Heart left ventricle (tissue), 16 donors: Measurements from ENCODE around the gene TBC1D4. TPM values are rescaled to one million over a fixed set of nuclear protein-coding genes. Genes with fewer than 3 reads are reported as not detected.

ENCODE experiments used
- ATAC-seq, 4 donors: fragments of 200-7000 bp; cut with Tn5 transposase; one replicate each; pipeline ENCODE4 v1.9.1; 2020 to 2022; ENCODE audit warnings: moderate library complexity in 4 of 4, mild to moderate bottlenecking in 3 of 4, moderate number of reproducible peaks in 1 of 4
- DNase-seq, 5 donors: peaks; one replicate each; pipeline ENCODE4 v3.0.0-alpha.2; 2020
- H3K27ac ChIP-seq, 12 donors: fragments of 200-600 bp; sonication (generic) in 4 of 12; one replicate each; pipeline versions ENCODE4 v1.5.0 to v1.8.0; 2016 to 2022; ENCODE audit warnings: mild to moderate bottlenecking in 2 of 12
- H3K27me3 ChIP-seq, 9 donors: fragments of 200-600 bp; sonication (generic) in 2 of 9; one replicate each; pipeline versions ENCODE4 v1.5.1 to v1.8.0; 2016 to 2022; ENCODE audit warnings: mild to moderate bottlenecking in 3 of 9
- H3K36me3 ChIP-seq, 9 donors: fragments of 200-600 bp; sonication (generic) in 2 of 9; one replicate each; pipeline versions ENCODE4 v1.5.0 to v1.8.0; 2018 to 2022; ENCODE audit warnings: mild to moderate bottlenecking in 2 of 9
- H3K4me1 ChIP-seq, 12 donors: fragments of 200-600 bp; sonication (generic) in 4 of 12; one replicate each; pipeline versions ENCODE4 v1.5.0 to v1.8.0; 2016 to 2022; ENCODE audit warnings: mild to moderate bottlenecking in 3 of 12
- H3K4me3 ChIP-seq, 12 donors: fragments of 200-600 bp; sonication (generic) in 4 of 12; one replicate each; pipeline versions ENCODE4 v1.5.0 to v1.8.0; 2017 to 2022; ENCODE audit warnings: mild to moderate bottlenecking in 9 of 12, moderate library complexity in 4 of 12
- H3K9me3 ChIP-seq, 12 donors: fragments of 200-600 bp; sonication (generic) in 4 of 12; one replicate each; pipeline versions ENCODE4 v1.5.0 to v1.8.0; 2016 to 2022; ENCODE audit warnings: mild to moderate bottlenecking in 1 of 12
- POLR2A ChIP-seq, 2 donors: fragments of 450-650 bp; IDR thresholded peaks; one replicate each; pipeline ENCODE4 v1.6.1; 2017; ENCODE audit warnings: antibody characterized with exemption in 2 of 2, mild to moderate bottlenecking in 2 of 2, moderate library complexity in 2 of 2
- WGBS, 4 donors: extraction: QIAGEN DNeasy Blood & Tissue Kit in 2 of 4; methylation state at CpG; one replicate each; pipeline versions ENCODE4 v1.1.5 to v1.1.7; 2013 to 2018; 5-methylcytosine and 5-hydroxymethylcytosine counted together
- intact Hi-C, 10 donors: fragments of 100-400 bp; cut with DNase I; formaldehyde crosslinking; loops; one replicate each; pipeline versions ENCODE4 v1.11.1 to v1.14.2; 2022
- polyA plus RNA-seq, 2 donors: library from polyadenylated mRNA; stranded (reverse); fragments of 200-250 nt; gene quantifications; one replicate each; pipeline ENCODE4 v1.2.3, GENCODE V29; 2013
- total RNA-seq, 9 donors: library from RNA; depleted of rRNA in 2 of 9; stranded (reverse); fragments of >200 nt in 2 of 9; fragmentation: NEBNext Ultra II Directional in 3 of 9; extraction: Animal tissue kit (Norgen Biotek cat#: 25700) in 3 of 9; gene quantifications; one replicate each; pipeline versions ENCODE4 v1.1.0 to v1.2.4, GENCODE V29; 2016 to 2023
- TF ChIP-seq, protein P1 (sequence below), 12 donors: fragments of 200-600 bp; sonication (generic) in 4 of 12; IDR thresholded peaks; one replicate each; pipeline versions ENCODE4 v1.5.0 to v1.8.0; 2018 to 2022; ENCODE audit warnings: antibody characterized with exemption in 12 of 12, mild to moderate bottlenecking in 5 of 12
- donor health status: ischemic (EF 13 %, LVEDD 7.1; RV severe dilation, severe dysfunction).
- donor health status: healthy with polysubstance abuse.
- donor health status: DM: no; HTN: yes; CAD: no.
- donor health status: DM: no; HTN: no; CAD: no.
- donor health status: ischemic (EF 25% LVEDD 6.9; RV normal size, moderate dysfunction).
- donor health status: ischemic (EF 25% LVEDD 5.7; RV mildly dilated, moderate dysfunction).
- donor health status: healthy.
- donor health status: DM: yes; HTN: yes; CAD: no.
- donor health status: ischemic (EF 35%, LVEDD 5.7; RV mildly dilated, moderate dysfunction).
- donor health status: nonischemic (EF 11% LVEDD 7.7; RV severe dilation, severe dysfunction).
- donor health status: DM: yes; HTN: yes; CAD: no.
- donor health status: PGD.
- donor health status: ischemic (EF 29% LVEDD 5.4; RV normal size, mild dysfunction).
- donor health status: nonischemic (EF 23%, LVEDD 6.1; RV moderate dilation, normal function).

Gene TBC1D4
- total and polyA plus RNA-seq, 11 donors, result 26.8 to 158 (median 81.6) TPM

DNA sequence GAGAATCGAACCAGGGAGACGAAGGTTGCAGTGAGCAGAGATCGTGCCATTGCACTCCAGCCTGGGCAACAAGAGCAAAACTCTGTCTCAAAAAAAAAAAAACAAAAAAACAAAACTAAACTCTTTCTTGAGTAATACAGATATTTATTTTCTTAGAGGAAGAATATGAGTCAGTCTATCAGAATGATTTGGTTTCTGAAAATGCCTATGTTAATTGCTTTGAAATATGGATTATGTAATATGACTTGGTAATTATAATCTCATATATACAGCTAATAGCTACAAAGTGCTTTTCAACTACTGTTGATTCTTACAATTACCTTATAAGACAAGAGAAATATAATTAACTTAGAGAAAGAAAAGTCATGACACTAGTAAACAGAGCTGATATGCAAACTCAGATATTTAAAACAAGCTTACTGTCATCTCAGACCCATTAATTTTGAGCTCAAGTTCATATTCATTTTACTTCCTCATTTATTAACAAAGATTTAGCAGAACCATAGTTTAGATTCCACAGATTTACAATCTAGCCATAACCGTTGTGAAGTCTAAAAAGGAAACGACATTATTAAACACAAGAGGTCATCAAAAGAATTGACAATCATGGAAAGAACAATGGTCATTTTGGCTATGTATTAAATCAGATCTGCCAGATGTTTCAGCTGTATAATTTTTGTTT lies 88.0 kb downstream of the TBC1D4 start:
- DNase-seq (no peak), ATAC-seq (no peak)
- Histone ChIP-seq H3K27me3 (no peaks in the 10 kb centered on the region), H3K36me3 (no peaks in the 10 kb centered on the region), H3K4me1 (peaks cover 0 to 67% (median 14%) of the 10 kb centered on the region in 12 donors), H3K9me3 (peaks cover 0 to 13% (median 0%) of the 10 kb centered on the region in 12 donors), H3K4me3 (no peak overlapping the region), H3K27ac (peak overlapping the region in 2 of 12 donors; percentile 12 to 29)
- no peak for TF ChIP-seq POLR2A (IDR thresholded peaks at IDR 0.05)
- TF ChIP-seq, protein P1, sequence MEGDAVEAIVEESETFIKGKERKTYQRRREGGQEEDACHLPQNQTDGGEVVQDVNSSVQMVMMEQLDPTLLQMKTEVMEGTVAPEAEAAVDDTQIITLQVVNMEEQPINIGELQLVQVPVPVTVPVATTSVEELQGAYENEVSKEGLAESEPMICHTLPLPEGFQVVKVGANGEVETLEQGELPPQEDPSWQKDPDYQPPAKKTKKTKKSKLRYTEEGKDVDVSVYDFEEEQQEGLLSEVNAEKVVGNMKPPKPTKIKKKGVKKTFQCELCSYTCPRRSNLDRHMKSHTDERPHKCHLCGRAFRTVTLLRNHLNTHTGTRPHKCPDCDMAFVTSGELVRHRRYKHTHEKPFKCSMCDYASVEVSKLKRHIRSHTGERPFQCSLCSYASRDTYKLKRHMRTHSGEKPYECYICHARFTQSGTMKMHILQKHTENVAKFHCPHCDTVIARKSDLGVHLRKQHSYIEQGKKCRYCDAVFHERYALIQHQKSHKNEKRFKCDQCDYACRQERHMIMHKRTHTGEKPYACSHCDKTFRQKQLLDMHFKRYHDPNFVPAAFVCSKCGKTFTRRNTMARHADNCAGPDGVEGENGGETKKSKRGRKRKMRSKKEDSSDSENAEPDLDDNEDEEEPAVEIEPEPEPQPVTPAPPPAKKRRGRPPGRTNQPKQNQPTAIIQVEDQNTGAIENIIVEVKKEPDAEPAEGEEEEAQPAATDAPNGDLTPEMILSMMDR (IDR thresholded peaks at IDR 0.05), result no peak
- 63 to 69% (median 65%) methylated on average over 5 of the region's 5 CpGs for WGBS, 4 donors
- intact Hi-C loops, result no loop called here

DNA sequence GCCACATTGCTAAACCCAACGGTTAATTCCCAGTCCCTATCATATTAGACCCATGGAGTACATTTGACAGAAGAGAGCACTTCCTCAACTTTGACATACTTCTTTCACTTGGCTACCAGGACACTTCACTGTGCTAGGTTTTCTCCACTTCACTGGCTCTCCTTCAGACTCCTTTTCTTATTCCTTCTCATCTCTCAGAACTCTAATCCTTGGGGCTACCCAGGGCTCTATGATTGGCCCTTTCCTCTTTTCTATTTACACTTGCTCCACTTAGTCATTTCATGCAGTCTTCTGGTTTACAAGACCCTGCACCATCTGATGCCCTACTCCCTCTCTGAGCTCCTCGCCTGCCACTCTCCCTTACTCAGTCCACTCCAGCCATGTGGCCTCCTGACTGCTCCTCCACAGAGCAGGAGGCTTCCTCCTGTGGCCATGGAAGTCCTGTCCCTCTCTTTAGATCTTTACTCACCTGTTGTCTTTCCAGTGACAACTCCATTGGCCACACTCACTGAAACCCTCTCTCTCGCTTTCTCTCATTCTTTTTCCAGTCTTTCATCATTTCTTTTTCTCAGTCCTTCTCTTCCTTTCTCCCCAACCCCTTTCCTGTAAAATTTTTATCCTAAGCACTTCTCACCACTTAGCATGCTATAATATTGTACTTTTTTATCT lies 90.4 kb downstream of the TBC1D4 start:
- peak overlapping the region in 6 of 12 donors; percentile 2 to 32 (median 20) for H3K27ac ChIP-seq
- intact Hi-C loops, result no loop called here
- no peak for DNase-seq
- no peak overlapping the region for H3K4me3 ChIP-seq
- TF ChIP-seq, protein P1 (IDR thresholded peaks at IDR 0.05), result no peak
- no peak for TF ChIP-seq POLR2A (IDR thresholded peaks at IDR 0.05)
- no peaks in the 10 kb centered on the region for H3K27me3 ChIP-seq
- H3K36me3 ChIP-seq, result no peaks in the 10 kb centered on the region
- no peaks in the 10 kb centered on the region for H3K9me3 ChIP-seq
- H3K4me1 ChIP-seq, result peaks cover 0 to 57% (median 14%) of the 10 kb centered on the region in 12 donors
- ATAC-seq, result peak in 3 of 4 donors; percentile 18 to 48 (median 44)
- 76 to 82% (median 79%) methylated on average over 3 of the region's 3 CpGs for WGBS, 4 donors

- no peak for DNase-seq
- H3K27me3 ChIP-seq, result no peaks in the 10 kb centered on the region
- peak in 1 of 4 donors; percentile 14 for ATAC-seq
- peaks cover 0 to 52% (median 14%) of the 10 kb centered on the region in 12 donors for H3K4me1 ChIP-seq
- no peaks in the 10 kb centered on the region for H3K9me3 ChIP-seq
- WGBS, 4 donors, result 79 to 85% (median 80%) methylated on average over 5 of the region's 5 CpGs
- intact Hi-C loops, result no loop called here
- no peaks in the 10 kb centered on the region for H3K36me3 ChIP-seq
- no peak overlapping the region for H3K4me3 ChIP-seq
- TF ChIP-seq, protein P1 (IDR thresholded peaks at IDR 0.05), result no peak
- no peak for TF ChIP-seq POLR2A (IDR thresholded peaks at IDR 0.05)
- H3K27ac ChIP-seq, result peak overlapping the region in 6 of 12 donors; percentile 0 to 36 (median 6)
Measured at GRCh38 chr13:75390229-75390628, 91.7 kb downstream of the TBC1D4 start.

DNA sequence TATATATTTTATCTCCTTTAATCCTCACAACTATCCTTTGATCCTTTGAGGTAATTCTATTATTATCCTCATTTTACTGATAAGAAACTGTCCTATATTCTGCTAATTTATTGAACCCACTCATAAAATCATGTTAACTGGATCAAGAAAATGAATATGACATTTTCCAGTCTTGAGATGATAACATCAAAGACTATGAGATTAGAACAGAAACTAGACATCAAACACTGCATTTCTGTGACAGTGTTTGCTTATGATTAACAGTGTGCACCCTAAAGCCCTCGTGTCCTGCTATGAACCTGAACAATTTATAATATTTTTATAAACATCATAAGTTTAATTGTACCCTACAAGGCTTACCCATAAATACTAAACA lies 96.3 kb downstream of the TBC1D4 start:
- TF ChIP-seq, protein P1 (IDR thresholded peaks at IDR 0.05), result no peak
- no peak for TF ChIP-seq POLR2A (IDR thresholded peaks at IDR 0.05)
- no peak for ATAC-seq
- intact Hi-C loops, result no loop called here
- H3K4me3 ChIP-seq, result peak overlapping the region in 1 of 12 donors; percentile 19
- no peaks in the 10 kb centered on the region for H3K36me3 ChIP-seq
- peaks cover 0 to 40% (median 6%) of the 10 kb centered on the region in 12 donors for H3K4me1 ChIP-seq
- DNase-seq, result no peak
- WGBS, 4 donors, result 56 to 67% (median 62%) methylated on average over 1 of the region's 1 CpG
- no peaks in the 10 kb centered on the region for H3K9me3 ChIP-seq
- no peaks in the 10 kb centered on the region for H3K27me3 ChIP-seq
- peak overlapping the region in 11 of 12 donors; percentile 15 to 76 (median 57) for H3K27ac ChIP-seq
